ENCODE data around the gene PTDSS2.

GRCh38 chr11:456533-456932 lies 6.5 kb downstream of the PTDSS2 start:
- TF ChIP-seq MXI1 (IDR thresholded peaks at IDR 0.05; ENCODE audit: low read depth, low read length) (no peak), RFX5 (IDR thresholded peaks at IDR 0.05; ENCODE audit: low read depth, low read length) (no peak), CTCF (IDR thresholded peaks at IDR 0.05 in 2 of 3, conservative IDR thresholded peaks at IDR 0.05 in 1 of 3; ENCODE audit: control insufficient read depth in 2 of 3, extremely low read depth in 1 of 3, insufficient read depth in 1 of 3, low read depth in 3 of 3, low read length in 3 of 3) (no peak)

Measured in GM12878 (cell line).